Spleen (tissue), 7 donors: ENCODE measurements around the gene HOXB9.

Source experiments
- CTCF ChIP-seq, 11 experiments: fragments of 200-600 bp in 7 of 11; fragments of 450-650 bp in 4 of 11; sonication (generic) in 4 of 11; IDR thresholded peaks in 8 of 11; conservative IDR thresholded peaks in 3 of 11; 1 replicate in 7 of 11; 2 replicates in 4 of 11; pipeline versions ENCODE4 v1.4.0 to v1.8.0; 2016 to 2021; ENCODE audit warnings: antibody characterized with exemption in 11 of 11, inconsistent platforms in 4 of 11, mild to moderate bottlenecking in 1 of 11
- POLR2AphosphoS5 ChIP-seq, 3 donors: sonication (generic); formaldehyde crosslinking; IDR thresholded peaks; one replicate each; pipeline ENCODE4 v1.5.1; 2017; ENCODE audit warnings: antibody characterized with exemption in 3 of 3
- donor health status: DM: no; HTN: no; CAD: no; lungs with moderate emphysema.
- donor health status: DM: no; HTN: no; CAD: no.
- donor health status: DM: no; HTN: no; CAD: no.

GRCh38 chr17:48579760-48580554 lies 46.2 kb downstream of the HOXB9 start:
- no peak for TF ChIP-seq CTCF (IDR thresholded peaks at IDR 0.05 in 8 of 11, conservative IDR thresholded peaks at IDR 0.05 in 3 of 11)
- no peak for TF ChIP-seq POLR2AphosphoS5 (IDR thresholded peaks at IDR 0.05)
